ES-I3 (cell line): ENCODE results near the gene TCEAL6.

Experiments
- H3K36me3 ChIP-seq: 2 replicates; pipeline ENCODE4 v1.6.1; 2013; ENCODE audit warnings: mild to moderate bottlenecking, low read length, control low read depth, moderate library complexity; ENCODE audit not compliant: insufficient read depth
- H3K4me1 ChIP-seq: 2 replicates; pipeline ENCODE4 v1.6.1; 2013; ENCODE audit warnings: mild to moderate bottlenecking, control low read depth, low read length; ENCODE audit not compliant: insufficient read depth
- H3K9ac ChIP-seq: 2 replicates; pipeline ENCODE4 v1.6.1; 2013; ENCODE audit warnings: low read depth, mild to moderate bottlenecking, low read length, moderate library complexity
- H3K9me3 ChIP-seq: 2 replicates; pipeline ENCODE4 v1.6.1; 2013; ENCODE audit warnings: mild to moderate bottlenecking, low read length, moderate library complexity; ENCODE audit not compliant: control insufficient read depth, insufficient read depth

Gene TCEAL6

DNA sequence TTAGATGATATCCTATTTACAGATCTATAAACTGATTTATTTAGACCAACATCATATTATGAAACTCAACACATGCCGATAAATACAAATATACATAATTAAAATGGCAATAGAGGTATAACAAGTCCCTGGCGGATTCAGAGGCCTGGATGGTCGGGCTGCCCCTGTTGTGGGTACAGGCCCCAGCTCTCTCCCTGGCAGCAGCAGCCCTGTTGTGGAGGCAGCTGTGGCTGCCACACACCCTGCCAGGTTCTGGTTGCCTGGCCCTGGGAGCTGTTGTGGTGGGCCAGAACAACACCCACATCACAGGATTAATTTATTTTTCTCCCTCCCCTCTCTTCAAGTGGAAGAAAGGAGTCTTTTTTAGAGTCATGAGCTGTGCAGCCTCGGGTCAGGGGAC is 28.9 kb downstream of the TCEAL6 start:
- H3K4me1 ChIP-seq = no peaks in the 10 kb centered on the region
- 0 out of 2 replicates have a peak, but pooled peaks cover 3% of the 10 kb centered on the region for H3K9me3 ChIP-seq
- no peaks in the 10 kb centered on the region for H3K36me3 ChIP-seq
- H3K9ac ChIP-seq = no peak overlapping the region
